ENCODE data around the gene FNDC10.
"Not testable (repeated sequence)": the region's sequence is repeated elsewhere in the genome, so short reads cannot be mapped to it uniquely, and the experiment has no call there.

The FNDC10 gene

GRCh38 chr1:1598051-1598719, 1.8 kb downstream of the FNDC10 start:
- peak; percentile 49 for DNase-seq

DNA sequence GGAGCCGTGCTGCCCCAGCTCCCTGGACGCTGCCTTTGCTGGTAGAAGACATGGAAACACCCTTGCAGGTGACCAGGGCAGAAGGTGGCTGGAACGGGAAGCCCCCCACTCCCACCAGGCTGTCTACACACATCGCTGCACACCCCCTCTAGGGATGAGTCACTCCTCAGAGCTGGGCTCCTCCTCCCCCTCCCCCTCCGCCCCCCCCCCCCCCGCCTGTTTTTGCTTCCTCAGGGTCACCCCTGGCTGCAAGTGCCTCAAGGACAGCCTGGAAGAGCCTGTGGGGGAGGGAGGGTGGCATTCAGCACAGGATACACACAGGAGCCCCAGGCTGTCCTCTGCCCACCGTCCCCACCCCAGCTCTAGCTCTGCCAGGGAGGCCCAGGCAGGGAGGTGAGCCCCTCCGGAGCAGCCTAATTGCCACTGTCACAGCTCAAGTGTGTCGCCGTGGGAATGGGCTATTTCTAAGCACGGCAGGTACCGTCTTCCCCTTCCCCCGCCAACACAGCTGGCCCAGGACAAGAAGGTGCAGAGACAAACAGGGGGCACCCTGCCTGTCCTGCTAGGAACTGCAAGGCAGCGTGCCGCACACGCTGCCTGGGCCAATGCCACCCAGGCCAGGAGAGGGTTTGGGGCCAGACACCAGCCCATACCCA, 2.5 kb downstream of the FNDC10 start:
- peak; percentile 65 for DNase-seq

DNA sequence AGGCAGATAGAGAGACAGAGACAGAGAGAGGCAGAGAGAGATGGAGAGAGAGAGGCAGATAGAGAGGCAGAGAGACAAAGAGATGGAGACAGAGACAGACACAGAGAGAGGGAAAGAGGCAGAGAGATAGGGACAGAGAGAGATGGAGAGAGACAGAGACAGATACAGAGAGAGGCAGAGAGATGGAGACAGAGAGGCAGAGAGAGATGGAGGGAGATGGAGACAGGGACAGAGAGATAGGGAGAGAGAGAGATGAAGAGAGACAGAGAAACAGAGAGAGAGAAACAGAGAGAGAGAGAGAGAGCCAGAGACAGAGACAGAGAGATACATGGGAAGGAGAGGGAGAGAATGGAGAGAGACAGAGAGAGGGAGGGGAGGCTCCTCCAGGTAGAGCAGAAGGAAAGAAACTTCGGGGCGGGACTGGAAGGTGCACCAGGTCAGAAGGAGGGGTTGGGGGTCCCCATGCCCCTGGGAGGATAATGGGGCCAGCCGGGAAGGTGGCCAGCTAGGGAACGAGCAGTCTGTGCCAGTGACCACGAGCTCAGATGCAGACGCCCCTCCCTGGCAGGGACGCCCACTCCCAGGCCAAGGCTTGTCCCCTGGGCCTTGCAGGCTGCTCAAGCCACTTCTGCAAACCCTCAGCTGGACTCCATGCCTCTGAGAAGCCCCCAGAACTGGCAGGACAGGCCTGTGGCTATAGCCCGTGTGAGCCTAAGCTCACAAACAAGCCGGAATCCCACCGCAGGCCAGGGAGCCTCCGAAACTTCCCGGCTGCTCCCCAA, 3.3 kb downstream of the FNDC10 start:
- DNase-seq: peak; percentile 57

GRCh38 chr1:1595341-1595740, 4.6 kb downstream of the FNDC10 start:
- DNase-seq: not testable (repeated sequence)

DNA sequence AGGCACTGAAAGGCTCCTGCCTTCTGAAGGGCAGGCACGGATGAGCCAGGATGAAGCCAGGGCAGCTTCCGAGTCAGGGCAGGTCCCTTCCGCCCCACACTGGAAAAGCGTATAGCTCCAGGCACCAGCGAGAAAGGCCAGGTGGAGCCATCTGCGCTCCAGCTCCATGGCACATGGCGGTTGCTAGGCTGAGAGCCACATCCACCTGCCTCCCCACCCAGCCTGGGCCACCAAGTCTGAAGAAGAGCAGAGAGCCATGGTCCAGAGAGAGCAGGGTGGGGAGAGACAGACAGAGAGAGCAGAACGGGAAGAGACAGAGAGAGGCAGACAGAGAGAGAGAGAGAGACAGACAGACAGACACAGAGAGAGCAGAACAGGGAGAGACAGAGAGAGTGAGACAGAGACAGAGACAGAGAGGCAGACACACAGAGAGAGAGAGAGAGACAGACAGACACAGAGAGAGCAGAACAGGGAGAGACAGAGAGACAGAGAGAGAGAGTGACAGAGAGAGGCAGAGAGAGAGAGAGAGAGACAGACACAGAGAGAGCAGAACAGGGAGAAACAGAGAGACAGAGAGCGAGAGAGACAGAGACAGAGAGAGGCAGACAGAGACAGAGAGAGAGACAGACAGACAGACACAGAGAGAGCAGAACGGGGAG, 5.2 kb downstream of the FNDC10 start:
- peak; percentile 58 for DNase-seq

GRCh38 chr1:1593834-1594601, 5.9 kb downstream of the FNDC10 start:
- DNase-seq: peak; percentile 48

GRCh38 chr1:1591452-1591851, 8.5 kb downstream of the FNDC10 start:
- peak; percentile 57 for DNase-seq

DNA sequence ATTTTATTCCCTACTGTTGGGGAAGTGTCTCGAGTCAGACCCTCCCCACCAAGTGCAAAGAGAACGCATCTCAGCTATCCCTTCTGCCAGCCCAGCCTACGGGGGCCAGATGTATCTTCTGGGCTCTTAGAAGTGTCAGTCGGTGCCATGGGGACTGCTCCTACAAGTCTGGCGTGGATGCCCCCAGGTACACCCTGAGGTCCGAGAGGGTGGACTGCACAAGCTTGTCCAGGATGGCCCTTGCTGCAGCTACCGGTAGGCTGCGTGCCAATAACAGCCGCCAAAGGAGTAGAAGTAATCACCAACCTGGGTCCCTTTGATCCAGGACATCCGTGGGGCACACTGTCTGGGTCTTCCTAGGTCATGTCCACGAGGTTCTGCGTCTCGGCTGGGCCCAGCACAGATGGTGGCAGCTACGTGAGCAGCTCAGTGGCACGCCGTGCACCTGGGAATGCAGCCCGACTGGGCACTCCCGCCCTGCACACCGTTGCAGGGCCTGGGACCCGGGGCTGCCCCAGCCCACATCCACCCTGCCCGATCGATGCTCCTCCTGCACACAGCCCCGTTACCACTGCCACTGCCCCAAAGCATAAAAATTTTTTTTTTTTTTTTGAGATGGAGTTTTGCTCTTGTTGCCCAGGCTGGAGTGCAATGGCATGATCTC, 16.5 kb downstream of the FNDC10 start:
- no peak for DNase-seq

DNA sequence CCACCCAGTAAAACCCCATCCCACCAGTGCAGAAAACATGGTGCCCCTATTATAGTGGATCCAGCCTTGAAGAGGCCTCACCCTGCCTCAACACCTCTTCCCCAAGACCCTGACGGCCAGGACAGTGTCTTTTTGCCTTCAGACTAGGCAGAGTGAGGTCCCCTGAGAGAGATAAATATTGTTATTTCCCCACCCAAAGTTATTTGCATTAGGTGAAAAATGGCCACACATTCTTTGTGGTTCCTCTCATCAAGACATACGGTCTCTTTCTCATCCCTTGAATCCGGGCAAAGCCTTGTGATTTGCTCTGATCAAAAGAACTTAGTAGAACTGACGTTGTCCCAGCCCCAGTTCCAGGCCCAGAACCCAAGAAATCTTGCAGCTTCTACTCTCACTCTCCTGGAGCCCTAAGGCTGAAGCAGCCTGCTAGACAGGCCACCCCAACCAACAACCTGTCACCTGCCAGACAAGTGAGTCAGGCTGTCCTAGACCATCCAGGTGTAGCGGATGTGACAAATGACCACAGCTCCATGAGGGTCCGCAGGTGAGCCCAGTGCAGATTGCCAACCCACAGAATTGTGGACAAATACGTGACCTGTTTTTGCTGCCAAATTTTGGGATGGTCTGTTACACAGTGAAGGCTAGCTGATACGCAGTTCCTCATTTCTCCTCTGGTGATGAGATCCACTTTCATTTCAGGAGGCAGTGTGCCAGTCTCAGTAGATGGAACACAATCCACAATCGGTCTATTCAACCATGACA, 17.2 kb downstream of the FNDC10 start:
- DNase-seq: no peak

GRCh38 chr1:1578371-1578940, 21.5 kb downstream of the FNDC10 start:
- DNase-seq: no peak

DNA sequence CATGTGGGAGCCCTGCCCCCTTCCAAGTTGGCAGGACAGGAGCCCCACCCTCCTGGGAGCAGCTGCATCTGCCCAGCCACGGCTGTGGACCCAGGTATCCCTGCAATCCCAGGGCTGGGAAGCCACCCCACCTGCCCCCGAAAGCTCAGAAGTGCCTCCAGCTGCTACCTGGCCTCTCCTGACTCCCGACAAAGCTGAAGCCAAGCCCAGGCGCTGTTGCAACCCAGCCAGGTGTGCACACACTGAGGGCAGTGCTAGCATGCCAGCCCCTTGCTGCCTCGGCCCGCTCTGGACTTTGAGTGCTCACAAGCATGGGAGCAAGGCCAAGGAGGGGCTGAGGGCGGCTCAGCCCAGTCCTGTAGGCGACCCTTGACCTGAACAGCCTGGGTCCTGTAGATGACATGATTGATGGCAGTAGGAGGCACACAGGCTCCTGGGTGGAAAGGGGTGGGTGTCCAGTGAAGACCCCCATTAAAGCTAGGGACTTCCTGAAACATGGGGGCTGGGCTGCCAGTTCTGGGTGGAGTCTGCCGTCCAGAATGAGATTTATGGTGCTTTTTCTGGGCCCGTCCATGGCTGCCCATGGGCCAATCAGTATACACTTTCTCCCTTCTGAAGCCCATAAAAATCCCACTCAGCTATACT, 22.4 kb downstream of the FNDC10 start:
- no peak for DNase-seq

DNA sequence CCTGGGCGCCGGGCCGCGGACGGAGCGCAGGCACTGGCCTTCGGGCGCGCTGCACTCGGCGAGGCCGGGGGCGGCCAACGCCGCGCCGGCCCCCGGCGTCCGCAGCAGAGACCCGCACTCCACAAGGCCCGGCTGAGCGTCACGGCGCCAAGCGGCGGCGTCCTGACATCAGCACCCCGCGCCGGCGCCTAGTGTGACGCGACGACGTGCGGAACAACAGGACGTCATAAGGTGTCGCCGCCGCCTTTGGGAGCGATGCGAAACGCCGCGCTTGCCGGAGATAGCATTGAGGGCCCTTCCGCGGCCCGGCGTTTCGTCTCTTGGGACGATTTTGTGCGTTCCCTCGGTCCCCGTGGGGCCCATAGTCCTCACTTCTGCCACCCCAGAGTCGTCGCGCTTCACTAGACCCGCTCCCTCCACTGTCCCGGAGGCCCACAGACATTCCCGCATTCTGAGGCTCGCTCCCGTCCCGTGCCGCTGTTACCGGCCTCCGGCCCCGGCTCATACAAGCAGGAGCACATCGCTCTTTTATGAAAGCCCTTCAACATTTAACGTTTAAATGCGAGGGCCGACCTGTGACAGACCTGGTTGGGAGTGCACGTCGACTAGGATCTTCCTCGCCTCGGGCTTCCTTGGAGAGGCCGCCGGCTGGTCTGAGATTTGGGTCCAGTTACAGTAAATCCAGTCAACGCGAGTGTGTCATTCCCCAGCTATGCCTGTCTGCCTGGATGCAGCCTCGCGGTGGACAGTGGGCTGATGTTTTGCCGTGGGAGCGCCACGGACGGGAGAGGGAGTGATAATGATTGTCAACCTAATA, 25.0 kb downstream of the FNDC10 start, which contains the start of gene SSU72:
Gene SSU72 (minus strand): TSS at position 143 of the 817 bp plus-strand sequence. CDS start 306 bp downstream, outside the sequence.
- peak; percentile 94 for DNase-seq

GRCh38 chr1:1573843-1574720, 25.9 kb downstream of the FNDC10 start:
- peak; percentile 72 for DNase-seq

DNA sequence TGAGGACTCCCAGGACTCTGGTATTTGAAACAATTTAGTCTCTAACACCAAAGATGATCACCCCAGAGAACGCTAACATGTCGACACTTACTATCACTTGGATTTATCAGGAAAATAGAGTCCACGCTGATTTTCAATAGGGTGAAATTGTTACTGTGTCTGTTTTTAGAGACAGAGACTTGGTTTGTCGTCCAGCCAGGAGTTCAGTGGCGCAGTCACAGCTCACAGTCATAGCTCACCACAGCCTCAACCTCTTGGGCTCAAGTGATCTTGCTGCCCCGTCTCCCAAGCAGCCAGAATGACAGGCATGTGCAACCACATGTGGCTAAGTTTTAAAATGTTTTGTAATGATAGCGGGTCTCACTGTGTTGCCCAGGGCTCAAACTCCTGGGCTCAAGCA, 30.6 kb downstream of the FNDC10 start:
- DNase-seq: no peak

DNA sequence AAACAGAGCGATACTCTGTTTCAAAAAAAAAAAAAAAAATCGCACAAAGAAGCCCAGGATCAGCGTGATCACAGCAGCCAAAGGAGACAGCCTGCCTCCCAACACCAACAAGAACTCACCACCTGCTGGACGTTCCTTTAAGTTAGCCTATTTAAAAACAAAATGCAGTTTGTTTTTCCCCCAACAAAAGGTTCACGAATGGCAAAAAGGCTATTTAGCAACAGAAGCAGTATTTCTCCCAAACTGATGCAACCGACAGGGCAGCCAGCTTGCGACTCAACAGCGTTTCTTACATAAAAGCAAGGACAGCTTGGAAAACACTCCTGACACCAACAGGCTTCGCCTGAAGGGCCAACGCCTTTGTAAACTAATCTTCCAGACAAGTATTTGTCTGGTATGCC, 32.0 kb downstream of the FNDC10 start:
- DNase-seq: no peak

DNA sequence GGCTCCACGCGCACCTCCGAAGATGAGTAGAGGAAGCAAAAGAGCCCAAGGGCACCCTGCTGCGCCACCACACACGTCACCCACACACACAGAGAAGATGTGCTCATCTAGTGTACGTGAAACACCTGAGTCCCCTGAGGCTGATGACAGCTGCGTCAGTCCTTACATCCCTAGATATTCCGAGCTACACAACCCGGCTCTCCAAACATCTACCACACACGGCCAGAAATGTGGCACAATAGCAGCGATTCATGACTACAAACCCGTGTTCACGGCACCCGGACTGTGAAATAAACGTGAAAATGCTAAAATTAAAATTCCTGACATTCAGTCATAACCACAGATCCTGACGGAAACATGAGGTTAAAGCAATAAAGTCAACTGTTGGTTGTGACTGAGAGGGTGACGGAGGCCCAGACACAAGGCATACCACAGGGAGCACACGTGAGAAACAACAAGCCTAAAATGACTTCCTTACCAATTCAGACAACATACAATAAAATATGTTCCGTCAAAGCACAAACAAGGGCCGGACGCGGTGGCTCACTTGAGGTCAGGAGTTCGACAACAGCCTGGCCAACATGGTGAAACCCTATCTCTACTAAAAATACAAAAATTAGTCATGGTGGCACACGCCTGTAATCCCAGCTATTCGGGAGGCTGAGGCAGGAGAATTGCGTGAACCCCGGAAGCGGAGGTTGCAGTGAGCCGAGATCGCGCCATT, 32.6 kb downstream of the FNDC10 start:
- no peak for DNase-seq

DNA sequence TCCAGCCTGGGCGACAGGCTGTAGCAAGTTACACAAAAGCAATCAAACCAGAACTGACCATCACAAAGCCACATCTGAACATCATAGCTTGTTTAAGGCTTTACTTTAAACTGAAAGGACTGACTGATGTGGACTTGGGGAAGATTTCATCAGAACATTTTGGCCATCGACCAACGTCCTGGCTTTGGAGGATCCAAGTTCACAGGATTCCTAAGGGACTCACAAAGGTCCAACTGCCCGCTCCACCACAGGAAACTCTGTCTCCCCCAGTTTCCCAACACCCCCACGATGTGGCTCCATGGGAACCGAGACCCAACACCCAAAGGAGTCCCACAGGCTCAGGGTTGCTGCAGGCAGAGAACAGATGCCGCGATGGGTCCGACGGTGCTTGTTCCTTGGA, 34.6 kb downstream of the FNDC10 start:
- no peak for DNase-seq

DNA sequence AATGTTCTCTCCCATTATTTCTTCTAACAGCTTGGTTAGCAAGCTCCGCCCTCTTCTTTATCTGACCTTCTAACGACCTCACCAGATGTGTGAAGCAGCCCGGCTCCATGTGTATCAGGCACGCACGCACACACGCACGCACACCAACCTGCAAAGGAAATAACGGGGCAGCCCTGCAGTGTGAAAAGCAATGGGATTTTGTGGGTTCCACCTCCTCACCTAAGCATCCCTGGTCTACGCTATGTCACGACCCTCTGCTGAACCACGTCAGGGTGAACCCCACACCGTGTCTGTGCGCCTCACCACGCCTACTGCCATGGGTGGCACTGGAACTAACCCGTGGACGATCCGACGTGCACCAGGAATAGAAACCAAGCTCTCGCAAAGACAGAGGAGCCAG, 35.7 kb downstream of the FNDC10 start:
- no peak for DNase-seq
